Ovary (tissue), 9 donors: ENCODE data around the gene DAGLA. TPM values are rescaled to one million over a fixed set of nuclear protein-coding genes. Genes with fewer than 3 reads are reported as not detected.
A peak's percentile ranks its signal among the peaks of the same experiment; 100 is the strongest.
"Not testable (repeated sequence)": the region's sequence is repeated elsewhere in the genome, so short reads cannot be mapped to it uniquely, and the experiment has no call there.

ENCODE experiments used
- DNase-seq, 5 donors: peaks; one replicate each; pipeline ENCODE4 v3.0.0-alpha.2; 2019 to 2020
- H3K27ac ChIP-seq, 2 donors: fragments of 200-600 bp; one replicate each; pipeline versions ENCODE4 v1.5.1 to v1.8.0; 2019 to 2022
- H3K27me3 ChIP-seq: fragments of 200-600 bp; one replicate; pipeline ENCODE4 v1.8.0; 2022
- H3K36me3 ChIP-seq: fragments of 200-600 bp; sonication (generic); one replicate; pipeline ENCODE4 v1.5.1; 2019
- H3K4me1 ChIP-seq: one replicate; pipeline ENCODE4 v1.8.1; 2013; ENCODE audit warnings: mild to moderate bottlenecking, moderate library complexity; ENCODE audit not compliant: insufficient read depth
- H3K4me3 ChIP-seq: fragments of 200-600 bp; sonication (generic); one replicate; pipeline ENCODE4 v1.5.1; 2017
- H3K9me3 ChIP-seq, 2 donors: fragments of 200-600 bp in 1 of 2; sonication (generic) in 1 of 2; one replicate each; pipeline versions ENCODE4 v1.5.1 to v1.8.1; 2013 to 2019; ENCODE audit warnings: mild to moderate bottlenecking in 1 of 2, moderate library complexity in 1 of 2
- EP300 ChIP-seq: sonication (generic); formaldehyde crosslinking; IDR thresholded peaks from one replicate; pipeline ENCODE4 v1.6.1; 2017; ENCODE audit warnings: antibody characterized with exemption
- POLR2A ChIP-seq: fragments of 450-650 bp; IDR thresholded peaks from one replicate; pipeline ENCODE4 v1.6.1; 2017; ENCODE audit warnings: antibody characterized with exemption, mild to moderate bottlenecking, moderate library complexity
- WGBS, 3 donors: extraction: QIAGEN DNeasy Blood & Tissue Kit in 1 of 3; methylation state at CpG; one replicate each; pipeline versions ENCODE4 v1.1.5 to v1.1.7; 2013 to 2017; 5-methylcytosine and 5-hydroxymethylcytosine counted together
- intact Hi-C, 4 donors: fragments of 100-400 bp; cut with DNase I; formaldehyde crosslinking; loops; one replicate each; pipeline versions ENCODE4 v1.11.0 to v1.15.1; 2022 to 2023
- polyA plus RNA-seq, 2 donors: library from polyadenylated mRNA; stranded (reverse); fragments of 200-250 nt in 1 of 2; fragments of 350-450 nt in 1 of 2; fragmentation: Illumina TruSeq in 1 of 2; extraction: RNeasy Lipid Tissue Mini Kit (QIAGEN cat#74804) in 1 of 2; gene quantifications; one replicate each; pipeline ENCODE4 v1.2.3, GENCODE V29; 2013 to 2014
- total RNA-seq, 7 donors: library from RNA; depleted of rRNA in 2 of 7; stranded (reverse); fragments of >200 nt in 2 of 7; fragmentation: NEBNext Ultra II Directional in 3 of 7; extraction: Animal tissue kit (Norgen Biotek cat#: 25700) in 3 of 7; gene quantifications; one replicate each; pipeline versions ENCODE4 v1.1.0 to v1.2.4, GENCODE V29; 2016 to 2023
- TF ChIP-seq, protein P1 (sequence below), 3 donors: fragments of 450-650 bp in 2 of 3; fragments of 200-600 bp in 1 of 3; IDR thresholded peaks; one replicate each; pipeline versions ENCODE4 v1.5.1 to v1.8.0; 2016 to 2022; ENCODE audit warnings: antibody characterized with exemption in 3 of 3, mild to moderate bottlenecking in 1 of 3
- donor health status: DM: no; HTN: no; CAD: no; lungs with moderate emphysema.
- donor health status: DM: no; HTN: no; CAD: no.
- donor health status: Bipolar disorder and iron deficiency.
- donor health status: DM: yes; HTN: yes; CAD: no.
- donor health status: DM: no; HTN: no; CAD: no.
- donor health status: DM: yes; HTN: yes; CAD: no.

Gene DAGLA
- total and polyA plus RNA-seq, 9 donors: 0.40 to 4.4 (median 1.5) TPM

DNA sequence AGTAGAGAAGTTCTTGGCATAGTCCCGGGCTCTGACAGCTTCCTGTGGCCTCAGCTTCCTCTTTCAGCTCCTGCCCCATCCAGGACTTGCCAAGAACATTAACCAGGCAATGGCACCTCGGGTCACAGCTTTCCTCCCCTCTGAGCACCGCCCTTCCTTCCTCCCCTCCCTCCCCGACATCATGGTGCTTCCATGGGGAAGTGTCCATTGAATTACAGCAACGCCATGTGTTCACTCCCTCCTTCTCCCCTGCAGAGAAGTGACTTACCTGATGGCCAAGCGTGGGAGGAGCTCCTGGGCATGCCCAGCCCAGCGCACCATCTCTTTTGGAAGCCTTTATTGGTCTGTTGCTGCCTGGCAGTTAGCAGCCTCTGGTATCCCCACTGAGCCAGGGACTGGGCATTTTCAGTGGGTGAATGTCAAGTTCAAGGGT is 25.8 kb upstream of the DAGLA start:
- TF ChIP-seq POLR2A (no peak), EP300 (no peak)
- TF ChIP-seq, protein P1, sequence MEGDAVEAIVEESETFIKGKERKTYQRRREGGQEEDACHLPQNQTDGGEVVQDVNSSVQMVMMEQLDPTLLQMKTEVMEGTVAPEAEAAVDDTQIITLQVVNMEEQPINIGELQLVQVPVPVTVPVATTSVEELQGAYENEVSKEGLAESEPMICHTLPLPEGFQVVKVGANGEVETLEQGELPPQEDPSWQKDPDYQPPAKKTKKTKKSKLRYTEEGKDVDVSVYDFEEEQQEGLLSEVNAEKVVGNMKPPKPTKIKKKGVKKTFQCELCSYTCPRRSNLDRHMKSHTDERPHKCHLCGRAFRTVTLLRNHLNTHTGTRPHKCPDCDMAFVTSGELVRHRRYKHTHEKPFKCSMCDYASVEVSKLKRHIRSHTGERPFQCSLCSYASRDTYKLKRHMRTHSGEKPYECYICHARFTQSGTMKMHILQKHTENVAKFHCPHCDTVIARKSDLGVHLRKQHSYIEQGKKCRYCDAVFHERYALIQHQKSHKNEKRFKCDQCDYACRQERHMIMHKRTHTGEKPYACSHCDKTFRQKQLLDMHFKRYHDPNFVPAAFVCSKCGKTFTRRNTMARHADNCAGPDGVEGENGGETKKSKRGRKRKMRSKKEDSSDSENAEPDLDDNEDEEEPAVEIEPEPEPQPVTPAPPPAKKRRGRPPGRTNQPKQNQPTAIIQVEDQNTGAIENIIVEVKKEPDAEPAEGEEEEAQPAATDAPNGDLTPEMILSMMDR (IDR thresholded peaks at IDR 0.05): no peak
- 42 to 61% (median 46%) methylated on average over 7 of the region's 7 CpGs for whole genome bisulfite sequencing, 3 donors

GRCh38 chr11:61655266-61656159 is 24.7 kb upstream of the DAGLA start:
- H3K9me3 ChIP-seq, H3K36me3 ChIP-seq, H3K4me3 ChIP-seq, DNase-seq, intact Hi-C loops, H3K27me3 ChIP-seq, H3K4me1 ChIP-seq, H3K27ac ChIP-seq: not testable (repeated sequence)
- 50 to 66% (median 57%) methylated on average over 13 to 17 of the region's 17 CpGs for WGBS, 3 donors

More for the DNA sequence above, 25.8 kb upstream of the DAGLA start:
- Histone ChIP-seq H3K4me3 (no peak overlapping the region), H3K27ac (no peak overlapping the region), H3K36me3 (no peaks in the 10 kb centered on the region), H3K9me3 (no peaks in the 10 kb centered on the region), H3K27me3 (no peaks in the 10 kb centered on the region), H3K4me1 (no peaks in the 10 kb centered on the region)
- intact Hi-C loops: no loop called here
- DNase-seq: peak in 1 of 5 donors; percentile 33

DNA sequence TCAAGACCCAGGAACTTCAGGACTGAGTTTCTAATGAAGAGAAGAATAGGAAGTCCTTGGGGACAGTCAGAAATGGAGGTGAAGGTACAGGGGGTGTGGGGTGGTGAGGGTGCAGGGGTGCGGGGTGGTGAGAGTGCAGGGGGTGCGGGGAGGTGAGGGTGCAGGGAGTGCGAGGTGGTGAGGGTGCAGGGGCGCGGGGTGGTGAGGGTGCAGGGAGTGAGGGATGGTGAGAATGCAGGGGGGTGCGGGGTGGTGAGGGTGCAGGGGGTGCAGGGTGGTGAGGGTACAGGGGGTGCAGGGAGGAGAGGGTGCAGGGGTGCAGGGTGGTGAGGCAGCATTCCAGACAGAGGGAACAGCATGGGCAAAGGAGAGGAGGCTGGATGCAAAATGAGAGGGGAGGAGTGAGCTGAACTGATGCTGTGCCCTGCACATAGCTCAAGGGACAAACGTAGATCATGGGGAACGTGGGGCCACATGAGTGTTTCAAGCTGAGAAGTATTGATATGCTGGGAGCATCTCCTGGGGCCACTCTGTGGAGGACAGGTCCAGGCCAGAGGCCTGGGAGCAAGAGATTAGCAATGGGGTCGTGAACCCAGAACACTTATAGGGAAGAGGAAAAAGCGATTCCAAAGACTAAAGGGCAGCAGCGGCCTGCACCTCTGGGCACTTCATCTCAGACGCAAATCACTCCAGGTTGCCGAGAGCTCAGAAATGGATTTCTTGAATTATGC is 23.7 kb upstream of the DAGLA start:
- H3K36me3 ChIP-seq: no peaks in the 10 kb centered on the region
- no peak overlapping the region for H3K4me3 ChIP-seq
- no peak for DNase-seq
- no peak overlapping the region for H3K27ac ChIP-seq
- TF ChIP-seq, protein P1 (IDR thresholded peaks at IDR 0.05): no peak
- TF ChIP-seq POLR2A (no peak), EP300 (no peak)
- intact Hi-C loops: no loop called here
- no peaks in the 10 kb centered on the region for H3K9me3 ChIP-seq
- H3K4me1 ChIP-seq: no peaks in the 10 kb centered on the region
- no peaks in the 10 kb centered on the region for H3K27me3 ChIP-seq
- 82 to 86% (median 85%) methylated on average over 13 of the region's 13 CpGs for WGBS, 3 donors

GRCh38 chr11:61657566-61658290 is 22.5 kb upstream of the DAGLA start:
- Histone ChIP-seq H3K27ac (no peak overlapping the region), H3K4me1 (no peaks in the 10 kb centered on the region), H3K9me3 (no peaks in the 10 kb centered on the region), H3K27me3 (no peaks in the 10 kb centered on the region), H3K36me3 (no peaks in the 10 kb centered on the region), H3K4me3 (no peak overlapping the region)
- WGBS, 3 donors: 58 to 71% (median 68%) methylated on average over 11 of the region's 11 CpGs
- TF ChIP-seq EP300 (no peak), POLR2A (no peak)
- TF ChIP-seq, protein P1 (IDR thresholded peaks at IDR 0.05): no peak
- no peak for DNase-seq
- intact Hi-C loops: no loop called here
